Transverse colon (tissue), 4 donors: Measurements from ENCODE around the gene ARCN1. TPM values are rescaled to one million over a fixed set of nuclear protein-coding genes. Genes with fewer than 3 reads are reported as not detected.

Source experiments
- DNase-seq: peaks from one replicate; pipeline ENCODE4 v3.0.0-alpha.2; 2019
- H3K27ac ChIP-seq, 4 donors: fragments of 200-600 bp; sonication (generic); 2 replicates each; pipeline ENCODE4 v1.5.1; 2016 to 2018; ENCODE audit warnings: inconsistent platforms in 4 of 4
- H3K27me3 ChIP-seq: fragments of 200-600 bp; sonication (generic); 2 replicates; pipeline ENCODE4 v1.5.1; 2017; ENCODE audit warnings: inconsistent platforms
- H3K36me3 ChIP-seq, 4 donors: fragments of 200-600 bp; sonication (generic); 2 replicates each; pipeline ENCODE4 v1.5.1; 2017 to 2019; ENCODE audit warnings: inconsistent platforms in 4 of 4
- H3K4me1 ChIP-seq, 4 donors: fragments of 200-600 bp; sonication (generic); 2 replicates each; pipeline ENCODE4 v1.5.1; 2017 to 2020; ENCODE audit warnings: inconsistent platforms in 4 of 4
- H3K4me3 ChIP-seq, 4 donors: fragments of 200-600 bp; sonication (generic); 1 replicate in 1 of 4; 2 replicates in 3 of 4; pipeline versions ENCODE4 v1.5.1 to v1.6.1; 2017 to 2019; ENCODE audit warnings: inconsistent platforms in 4 of 4
- H3K9me3 ChIP-seq, 2 donors: fragments of 200-600 bp; sonication (generic); 2 replicates each; pipeline ENCODE4 v1.5.1; 2017 to 2019; ENCODE audit warnings: inconsistent platforms in 2 of 2
- CTCF ChIP-seq, 5 experiments: fragments of 200-600 bp in 3 of 5; fragments of 450-650 bp in 2 of 5; sonication (generic) in 3 of 5; IDR thresholded peaks; 1 replicate in 2 of 5; 2 replicates in 3 of 5; pipeline ENCODE4 v1.5.1; 2016 to 2017; ENCODE audit warnings: antibody characterized with exemption in 5 of 5, inconsistent platforms in 3 of 5, mild to moderate bottlenecking in 2 of 5, moderate library complexity in 1 of 5
- EP300 ChIP-seq: sonication (generic); formaldehyde crosslinking; IDR thresholded peaks from one replicate; pipeline ENCODE4 v1.6.1; 2017; ENCODE audit warnings: antibody characterized with exemption, low read depth
- POLR2A ChIP-seq: fragments of 450-650 bp; IDR thresholded peaks from one replicate; pipeline ENCODE4 v1.6.1; 2016; ENCODE audit warnings: antibody characterized with exemption, mild to moderate bottlenecking, moderate library complexity
- POLR2AphosphoS5 ChIP-seq, 3 donors: sonication (generic); formaldehyde crosslinking; IDR thresholded peaks; one replicate each; pipeline ENCODE4 v1.6.1; 2016; ENCODE audit warnings: antibody characterized with exemption in 3 of 3
- WGBS, 2 donors: methylation state at CpG; one replicate each; pipeline ENCODE4 v1.1.5; 2018; ENCODE audit warnings: low coverage in 1 of 2; 5-methylcytosine and 5-hydroxymethylcytosine counted together
- in situ Hi-C, 4 donors: fragments of 200-750 bp; cut with MboI; loops; one replicate each; pipeline versions ENCODE4 v1.15.0 to v1.15.1; 2017; ENCODE audit warnings: low sequenced_read_pairs in 3 of 4, low pct_ligation_motif_present in 1 of 4, low pct_unique_long_range_greater_than_20kb in 1 of 4
- intact Hi-C: fragments of 100-400 bp; cut with DNase I; formaldehyde crosslinking; loops from one replicate; pipeline ENCODE4 v1.15.1; 2023; ENCODE audit warnings: low total_unique reads
- total RNA-seq, 4 donors: library from RNA; depleted of rRNA; stranded (reverse); fragments of >200 nt; gene quantifications; one replicate each; pipeline ENCODE4 v1.1.0, GENCODE V29; 2016

ARCN1 gene
- total RNA-seq, 4 donors from 2014 or later: 27.9 to 80.3 (median 61.0) TPM

DNA sequence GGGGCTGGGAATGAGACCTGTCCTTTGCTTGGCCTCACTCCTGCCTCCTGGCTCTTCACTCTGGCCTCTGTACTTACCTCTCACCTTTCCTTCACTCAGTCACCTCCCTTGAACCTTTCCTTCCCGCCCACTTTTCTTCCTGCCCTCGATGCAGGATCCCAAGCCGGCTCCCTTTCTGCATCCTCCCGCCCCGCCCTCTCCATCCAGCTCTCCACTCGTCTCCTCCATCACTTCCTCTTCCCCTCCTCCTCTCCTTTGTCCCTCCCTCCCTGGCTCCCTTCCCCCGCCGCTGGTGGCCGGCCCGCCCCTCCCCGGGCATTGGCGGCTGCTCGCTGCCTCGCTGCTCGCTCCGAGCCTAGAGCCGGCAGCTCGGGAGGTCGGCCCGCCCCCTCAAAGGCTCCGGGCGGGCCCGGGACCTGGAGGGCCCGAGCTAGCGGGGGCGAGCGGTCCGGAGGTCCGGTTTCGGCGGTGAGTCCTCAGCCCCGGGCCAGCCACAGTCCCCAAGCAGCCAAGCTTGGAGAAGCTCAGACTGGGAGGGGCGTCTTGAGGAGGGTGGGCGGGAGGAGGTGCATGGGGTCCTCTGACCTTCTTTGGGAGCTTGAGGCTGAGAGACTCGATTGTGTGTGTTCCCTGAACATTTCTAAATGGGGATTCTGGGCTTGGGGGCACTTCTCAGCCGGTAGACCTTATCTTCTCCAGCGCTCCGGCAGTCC lies 49.0 kb downstream of the ARCN1 start:
- no peaks in the 10 kb centered on the region for H3K27me3 ChIP-seq
- peak; percentile 82 for DNase-seq
- peak overlapping the region; percentile 16 to 56 (median 40) for H3K4me3 ChIP-seq
- H3K27ac ChIP-seq: peak overlapping the region; percentile 74 to 90 (median 80)
- in situ Hi-C loops: no loop called here
- H3K9me3 ChIP-seq: no peaks in the 10 kb centered on the region
- WGBS, 2 donors: 7 to 48% methylated on average over 5 to 38 of the region's 38 CpGs
- peak in 2 of 3 donors; percentile 22 to 38 for TF ChIP-seq POLR2AphosphoS5 (IDR thresholded peaks at IDR 0.05)
- no peak for TF ChIP-seq CTCF (IDR thresholded peaks at IDR 0.05)
- no peak for TF ChIP-seq POLR2A
- TF ChIP-seq EP300: no peak
- no peaks in the 10 kb centered on the region for H3K36me3 ChIP-seq
- peaks cover 16 to 65% (median 44%) of the 10 kb centered on the region in 4 donors for H3K4me1 ChIP-seq
- intact Hi-C loops: no loop called here

DNA sequence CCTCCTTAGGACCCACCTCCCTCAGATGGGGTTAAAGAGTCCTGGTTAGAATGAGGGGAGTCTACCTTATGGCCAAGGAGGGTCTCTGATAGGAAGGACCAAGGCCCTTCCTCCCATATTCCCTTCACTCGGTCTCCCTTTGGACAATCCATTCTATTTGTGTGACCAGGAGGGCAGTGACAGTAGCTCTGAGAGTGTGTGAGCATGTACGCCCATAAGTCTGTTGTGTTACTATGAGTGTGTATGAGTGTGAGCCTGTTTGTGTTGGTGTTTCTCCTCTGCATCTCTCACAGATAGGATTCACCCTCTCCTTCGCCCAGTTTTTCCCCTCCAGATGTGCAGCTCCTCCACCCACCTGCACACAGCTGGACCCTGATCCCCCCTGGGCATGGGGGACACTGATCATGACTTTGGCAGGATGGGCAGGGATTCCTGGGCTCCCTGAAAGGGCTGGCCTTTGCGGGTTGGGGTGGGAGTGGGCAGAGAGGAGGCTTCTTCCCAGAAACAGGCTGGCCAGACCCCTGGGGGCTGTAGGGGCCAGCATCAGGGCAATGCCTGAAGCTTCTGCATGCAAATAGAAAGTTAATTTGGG lies 49.7 kb downstream of the ARCN1 start:
- intact Hi-C loops: no loop called here
- DNase-seq: no peak
- Histone ChIP-seq H3K9me3 (no peaks in the 10 kb centered on the region), H3K36me3 (no peaks in the 10 kb centered on the region), H3K4me3 (peak overlapping the region in 3 of 4 donors; percentile 38 to 56 (median 43)), H3K4me1 (peaks cover 16 to 63% (median 44%) of the 10 kb centered on the region in 4 donors), H3K27ac (peak overlapping the region; percentile 74 to 90 (median 80)), H3K27me3 (no peaks in the 10 kb centered on the region)
- in situ Hi-C loops: no loop called here
- no peak for TF ChIP-seq POLR2A
- TF ChIP-seq POLR2AphosphoS5 (IDR thresholded peaks at IDR 0.05): no peak
- TF ChIP-seq EP300: no peak
- no peak for TF ChIP-seq CTCF (IDR thresholded peaks at IDR 0.05)
- WGBS, 2 donors: 48% methylated on average over 4 of the region's 4 CpGs; no CpG with 5 or more reads in 1 of the 2 donors

GRCh38 chr11:118622376-118623268 lies 50.4 kb downstream of the ARCN1 start:
- Histone ChIP-seq H3K4me3 (peak overlapping the region in 2 of 4 donors; percentile 43 to 56), H3K27me3 (no peaks in the 10 kb centered on the region), H3K9me3 (no peaks in the 10 kb centered on the region), H3K27ac (peak overlapping the region; percentile 74 to 90 (median 80)), H3K4me1 (peaks cover 16 to 55% (median 41%) of the 10 kb centered on the region in 4 donors), H3K36me3 (no peaks in the 10 kb centered on the region)
- in situ Hi-C loops: no loop called here
- TF ChIP-seq POLR2A (no peak), EP300 (no peak), POLR2AphosphoS5 (IDR thresholded peaks at IDR 0.05) (peak in 2 of 3 donors; percentile 38 to 66), CTCF (IDR thresholded peaks at IDR 0.05) (no peak)
- intact Hi-C loops: no loop called here
- no peak for DNase-seq
- 49% methylated on average over 9 of the region's 9 CpGs; no CpG with 5 or more reads in 1 of the 2 donors for WGBS, 2 donors

- H3K4me1 ChIP-seq: peaks cover 16 to 50% (median 39%) of the 10 kb centered on the region in 4 donors
- 50 to 53% methylated on average over 1 to 3 of the region's 4 CpGs for WGBS, 2 donors
- DNase-seq: no peak
- TF ChIP-seq POLR2A (no peak), EP300 (no peak), POLR2AphosphoS5 (IDR thresholded peaks at IDR 0.05) (no peak), CTCF (IDR thresholded peaks at IDR 0.05) (no peak)
- H3K4me3 ChIP-seq: no peak overlapping the region
- no peaks in the 10 kb centered on the region for H3K36me3 ChIP-seq
- H3K27me3 ChIP-seq: no peaks in the 10 kb centered on the region
- no peaks in the 10 kb centered on the region for H3K9me3 ChIP-seq
- H3K27ac ChIP-seq: peak overlapping the region; percentile 74 to 90 (median 80)
- in situ Hi-C loops: no loop called here
- intact Hi-C loops: no loop called here
Measured at GRCh38 chr11:118623269-118623655, 51.1 kb downstream of the ARCN1 start.
